Transverse colon (tissue), 3 donors: ENCODE data around the gene COQ8B.

ENCODE experiments used
- EP300 ChIP-seq: sonication (generic); formaldehyde crosslinking; IDR thresholded peaks from one replicate; pipeline ENCODE4 v1.6.1; 2017; ENCODE audit warnings: antibody characterized with exemption, low read depth
- POLR2A ChIP-seq: fragments of 450-650 bp; IDR thresholded peaks from one replicate; pipeline ENCODE4 v1.6.1; 2016; ENCODE audit warnings: antibody characterized with exemption, mild to moderate bottlenecking, moderate library complexity
- TF ChIP-seq, protein P1 (sequence below), 5 experiments: fragments of 200-600 bp in 3 of 5; fragments of 450-650 bp in 2 of 5; sonication (generic) in 3 of 5; IDR thresholded peaks; 1 replicate in 2 of 5; 2 replicates in 3 of 5; pipeline ENCODE4 v1.5.1; 2016 to 2017; ENCODE audit warnings: antibody characterized with exemption in 5 of 5, inconsistent platforms in 3 of 5, mild to moderate bottlenecking in 2 of 5, moderate library complexity in 1 of 5

DNA sequence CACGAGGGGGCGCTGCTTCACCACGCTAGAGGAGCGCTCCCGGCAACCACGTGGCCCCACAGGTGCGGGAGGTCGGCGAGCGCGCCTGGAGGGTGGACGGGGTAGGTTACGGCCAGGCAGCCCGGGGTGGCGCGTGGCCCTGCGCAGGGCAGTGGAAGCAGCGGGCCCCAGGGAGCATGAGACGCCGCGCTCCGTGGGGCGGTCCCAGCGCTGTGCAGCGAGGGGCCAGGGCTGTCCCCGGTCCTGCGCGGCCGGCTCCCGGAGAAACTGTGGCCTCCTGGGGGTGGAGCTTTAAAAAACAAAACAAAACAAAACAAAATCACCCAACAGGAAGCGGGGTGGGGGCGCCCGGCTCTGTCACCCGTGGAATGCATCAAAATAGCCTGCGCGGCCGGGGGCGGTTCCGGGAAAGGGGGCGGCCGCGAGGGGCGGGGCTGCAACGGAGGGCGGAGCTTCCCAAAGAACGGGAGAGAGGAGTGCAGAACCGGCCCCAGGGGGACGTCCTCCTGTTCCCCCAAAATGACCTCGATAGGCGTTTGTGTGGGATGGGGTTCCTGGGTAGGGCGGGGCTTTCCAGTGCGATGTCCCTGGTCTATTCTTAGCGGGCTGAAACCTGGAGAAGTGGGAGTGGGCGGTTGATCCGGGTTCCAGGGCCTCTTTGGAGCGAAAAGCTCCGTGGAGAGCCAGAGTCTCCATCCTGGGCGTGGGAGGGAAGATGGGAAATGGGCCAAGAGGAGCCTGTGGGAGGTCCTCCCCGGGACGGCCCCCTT lies 53.6 kb downstream of the COQ8B start:
- TF ChIP-seq, protein P1, sequence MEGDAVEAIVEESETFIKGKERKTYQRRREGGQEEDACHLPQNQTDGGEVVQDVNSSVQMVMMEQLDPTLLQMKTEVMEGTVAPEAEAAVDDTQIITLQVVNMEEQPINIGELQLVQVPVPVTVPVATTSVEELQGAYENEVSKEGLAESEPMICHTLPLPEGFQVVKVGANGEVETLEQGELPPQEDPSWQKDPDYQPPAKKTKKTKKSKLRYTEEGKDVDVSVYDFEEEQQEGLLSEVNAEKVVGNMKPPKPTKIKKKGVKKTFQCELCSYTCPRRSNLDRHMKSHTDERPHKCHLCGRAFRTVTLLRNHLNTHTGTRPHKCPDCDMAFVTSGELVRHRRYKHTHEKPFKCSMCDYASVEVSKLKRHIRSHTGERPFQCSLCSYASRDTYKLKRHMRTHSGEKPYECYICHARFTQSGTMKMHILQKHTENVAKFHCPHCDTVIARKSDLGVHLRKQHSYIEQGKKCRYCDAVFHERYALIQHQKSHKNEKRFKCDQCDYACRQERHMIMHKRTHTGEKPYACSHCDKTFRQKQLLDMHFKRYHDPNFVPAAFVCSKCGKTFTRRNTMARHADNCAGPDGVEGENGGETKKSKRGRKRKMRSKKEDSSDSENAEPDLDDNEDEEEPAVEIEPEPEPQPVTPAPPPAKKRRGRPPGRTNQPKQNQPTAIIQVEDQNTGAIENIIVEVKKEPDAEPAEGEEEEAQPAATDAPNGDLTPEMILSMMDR (IDR thresholded peaks at IDR 0.05): peak; percentile 96 to 99 (median 98)
- TF ChIP-seq POLR2A (no peak), EP300 (no peak)
